SIG-M5 (cell line): Measurements from ENCODE around the gene EIF5.
A peak's percentile ranks its signal among the peaks of the same experiment; 100 is the strongest.

Experiments
- DNase-seq: peaks from one replicate; lab custom pipeline; 2025; lab: John Stamatoyannopoulos, UW

Gene EIF5

GRCh38 chr14:103310576-103311095 is 23.4 kb upstream of the EIF5 start:
- no peak for DNase-seq

GRCh38 chr14:103311171-103311997 is 22.7 kb upstream of the EIF5 start:
- DNase-seq, result no peak

- DNase-seq, result no peak
Measured at GRCh38 chr14:103312006-103312635, 21.9 kb upstream of the EIF5 start.

- DNase-seq, result no peak
Measured at GRCh38 chr14:103313704-103314103, 20.3 kb upstream of the EIF5 start.

- DNase-seq, result no peak
Measured at GRCh38 chr14:103314496-103315277, 19.4 kb upstream of the EIF5 start.

GRCh38 chr14:103315351-103315911 is 18.6 kb upstream of the EIF5 start:
- DNase-seq, result no peak

- no peak for DNase-seq
Measured at GRCh38 chr14:103315941-103316340, 18.1 kb upstream of the EIF5 start.

- DNase-seq, result no peak
Measured at GRCh38 chr14:103316721-103317121, 17.3 kb upstream of the EIF5 start.

GRCh38 chr14:103317251-103317650 is 16.8 kb upstream of the EIF5 start:
- no peak for DNase-seq

GRCh38 chr14:103317976-103318580 is 16.0 kb upstream of the EIF5 start:
- no peak for DNase-seq

GRCh38 chr14:103318750-103319419 is 15.2 kb upstream of the EIF5 start:
- no peak for DNase-seq

GRCh38 chr14:103319422-103319821 is 14.6 kb upstream of the EIF5 start:
- DNase-seq, result no peak

GRCh38 chr14:103326078-103326477 is 8.0 kb upstream of the EIF5 start:
- no peak for DNase-seq

- no peak for DNase-seq
Measured at GRCh38 chr14:103328941-103329340, 5.1 kb upstream of the EIF5 start.

- DNase-seq, result no peak
Measured at GRCh38 chr14:103329401-103330347, 4.4 kb upstream of the EIF5 start.

GRCh38 chr14:103330536-103330935 is 3.5 kb upstream of the EIF5 start:
- DNase-seq, result no peak

- no peak for DNase-seq
Measured at GRCh38 chr14:103332143-103332919, 1.7 kb upstream of the EIF5 start.

GRCh38 chr14:103334644-103335622 is 896 bp downstream of the EIF5 start:
- DNase-seq, result peak; percentile 51
